ENCODE results near the gene PCDH15.

DNA sequence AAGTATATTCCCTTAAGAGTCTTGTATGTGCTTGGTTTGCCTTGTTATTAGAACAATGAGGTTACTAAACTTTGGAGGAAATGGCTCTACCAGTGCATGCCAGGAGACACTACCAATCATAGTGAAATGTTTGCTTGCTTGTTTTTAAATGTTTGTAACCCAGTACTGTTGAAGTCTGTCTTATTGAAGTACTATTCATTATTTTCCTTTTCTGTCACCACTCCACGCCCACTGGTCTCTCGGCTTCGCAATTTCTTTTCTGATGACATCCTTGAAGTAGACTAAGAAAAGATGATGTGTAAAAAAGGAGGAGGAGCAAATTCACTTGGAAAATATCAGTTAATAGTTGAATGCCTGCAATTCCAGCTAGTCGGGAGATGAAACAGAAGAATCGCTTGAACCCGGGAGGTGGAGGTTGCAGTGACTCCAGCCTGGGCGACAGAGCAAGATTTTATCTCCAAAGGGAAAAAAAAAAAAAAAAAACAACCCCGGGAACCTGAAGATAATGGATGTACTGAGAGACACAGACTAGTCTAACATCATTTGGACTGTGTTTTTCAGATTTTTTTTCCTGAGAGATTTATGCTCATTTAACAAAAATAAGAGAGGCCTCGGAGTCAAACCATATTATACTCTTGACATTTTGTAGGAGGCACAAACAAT lies 959.4 kb downstream of the PCDH15 start:
- TF ChIP-seq NFYB (CRISPR knock-in tag; conservative IDR thresholded peaks at IDR 0.05; ENCODE audit: low read depth) (no peak), CREM (CRISPR knock-in tag; IDR thresholded peaks at IDR 0.05) (no peak), USF1 (CRISPR knock-in tag; IDR thresholded peaks at IDR 0.05) (no peak), SMAD4 (CRISPR knock-in tag; IDR thresholded peaks at IDR 0.05) (no peak), CREB1 (CRISPR knock-in tag; IDR thresholded peaks at IDR 0.05) (no peak), KAT7 (CRISPR knock-in tag; IDR thresholded peaks at IDR 0.05; ENCODE audit: borderline replicate concordance) (no peak), ESRRA (CRISPR knock-in tag; IDR thresholded peaks at IDR 0.05; ENCODE audit: borderline replicate concordance) (no peak), ARID4B (CRISPR knock-in tag; IDR thresholded peaks at IDR 0.05; ENCODE audit: borderline replicate concordance) (no peak), FOXK1 (CRISPR knock-in tag; IDR thresholded peaks at IDR 0.05) (no peak), SP1 (CRISPR knock-in tag; conservative IDR thresholded peaks at IDR 0.05) (no peak), ATF2 (CRISPR knock-in tag; IDR thresholded peaks at IDR 0.05; ENCODE audit: borderline replicate concordance, low read depth) (no peak)
- TF ChIP-seq, protein P1, sequence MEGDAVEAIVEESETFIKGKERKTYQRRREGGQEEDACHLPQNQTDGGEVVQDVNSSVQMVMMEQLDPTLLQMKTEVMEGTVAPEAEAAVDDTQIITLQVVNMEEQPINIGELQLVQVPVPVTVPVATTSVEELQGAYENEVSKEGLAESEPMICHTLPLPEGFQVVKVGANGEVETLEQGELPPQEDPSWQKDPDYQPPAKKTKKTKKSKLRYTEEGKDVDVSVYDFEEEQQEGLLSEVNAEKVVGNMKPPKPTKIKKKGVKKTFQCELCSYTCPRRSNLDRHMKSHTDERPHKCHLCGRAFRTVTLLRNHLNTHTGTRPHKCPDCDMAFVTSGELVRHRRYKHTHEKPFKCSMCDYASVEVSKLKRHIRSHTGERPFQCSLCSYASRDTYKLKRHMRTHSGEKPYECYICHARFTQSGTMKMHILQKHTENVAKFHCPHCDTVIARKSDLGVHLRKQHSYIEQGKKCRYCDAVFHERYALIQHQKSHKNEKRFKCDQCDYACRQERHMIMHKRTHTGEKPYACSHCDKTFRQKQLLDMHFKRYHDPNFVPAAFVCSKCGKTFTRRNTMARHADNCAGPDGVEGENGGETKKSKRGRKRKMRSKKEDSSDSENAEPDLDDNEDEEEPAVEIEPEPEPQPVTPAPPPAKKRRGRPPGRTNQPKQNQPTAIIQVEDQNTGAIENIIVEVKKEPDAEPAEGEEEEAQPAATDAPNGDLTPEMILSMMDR (IDR thresholded peaks at IDR 0.05), result no peak
- TF ChIP-seq, protein P2, sequence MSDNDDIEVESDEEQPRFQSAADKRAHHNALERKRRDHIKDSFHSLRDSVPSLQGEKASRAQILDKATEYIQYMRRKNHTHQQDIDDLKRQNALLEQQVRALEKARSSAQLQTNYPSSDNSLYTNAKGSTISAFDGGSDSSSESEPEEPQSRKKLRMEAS (CRISPR knock-in tag; IDR thresholded peaks at IDR 0.05), result no peak
- TF ChIP-seq, protein P3, sequence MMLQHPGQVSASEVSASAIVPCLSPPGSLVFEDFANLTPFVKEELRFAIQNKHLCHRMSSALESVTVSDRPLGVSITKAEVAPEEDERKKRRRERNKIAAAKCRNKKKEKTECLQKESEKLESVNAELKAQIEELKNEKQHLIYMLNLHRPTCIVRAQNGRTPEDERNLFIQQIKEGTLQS (CRISPR knock-in tag; conservative IDR thresholded peaks at IDR 0.05), result no peak

All from WTC11 (cell line).